A549 (cell line): ENCODE data around the gene PTPRE. TPM values are rescaled to one million over a fixed set of nuclear protein-coding genes. Genes with fewer than 3 reads are reported as not detected.
A peak's percentile ranks its signal among the peaks of the same experiment; 100 is the strongest.

Source experiments
- ATAC-seq, 2 experiments: fragments of 200-7000 bp in 1 of 2; fragments of >200 bp in 1 of 2; cut with Nextera tagmentation in 1 of 2; cut with Tn5 transposase in 1 of 2; 3 replicates each; pipeline versions ENCODE4 v1.8.0 to v1.9.1; 2018 to 2020; ENCODE audit warnings: mild to moderate bottlenecking in 1 of 2, moderate library complexity in 1 of 2
- CTCF ChIA-PET: fragments of 300-600 bp; sonication (Branson Sonifier 250); formaldehyde crosslinking; extraction: SDS; loops from one replicate; lab custom pipeline; 2021; ENCODE audit warnings: antibody characterized with exemption, inconsistent platforms; lab: Yijun Ruan, JAX
- POLR2A ChIA-PET: fragments of 350-600 bp; formaldehyde crosslinking; extraction: SDS; loops from one replicate; lab custom pipeline; 2021; ENCODE audit warnings: antibody characterized with exemption, inconsistent platforms; lab: Yijun Ruan, JAX
- DNase-seq, 2 experiments: peaks; one replicate each; pipeline versions ENCODE4 v3.0.0 to v3.0.0-alpha.2; 2011 to 2016; ENCODE audit warnings: low read depth in 1 of 2, low spot score in 1 of 2
- FAIRE-seq: peaks from 2 replicates; lab custom pipeline; 2011; peaks lifted over from hg19 to GRCh38; lab: Jason Lieb, UNC
- H3K27ac ChIP-seq, 2 experiments: fragments of >200 bp; sonication (Bioruptor Twin); formaldehyde crosslinking; 3 replicates each; pipeline ENCODE4 v1.5.1; 2016 to 2017
- H3K4me1 ChIP-seq: fragments of >200 bp; sonication (Bioruptor Twin); formaldehyde crosslinking; 3 replicates; pipeline ENCODE4 v1.6.1; 2016
- H3K4me2 ChIP-seq: fragments of >200 bp; sonication (Bioruptor Twin); formaldehyde crosslinking; 3 replicates; pipeline ENCODE4 v1.6.1; 2016
- H3K4me3 ChIP-seq: fragments of >200 bp; sonication (Bioruptor Twin); formaldehyde crosslinking; 3 replicates; pipeline ENCODE4 v1.5.1; 2016
- H3K9me3 ChIP-seq: fragments of >200 bp; sonication (Bioruptor Twin); formaldehyde crosslinking; 3 replicates; pipeline ENCODE4 v1.6.1; 2016
- BHLHE40 ChIP-seq: IDR thresholded peaks from 2 replicates; pipeline ENCODE4 v1.6.1; 2012; ENCODE audit warnings: low read depth, low read length, inconsistent platforms
- CBX8 ChIP-seq: fragments of 200-600 bp; sonication (generic); IDR thresholded peaks from 2 replicates; pipeline ENCODE4 v1.6.1; 2016
- CHD2 ChIP-seq: fragments of 150-350 bp; IDR thresholded peaks from 2 replicates; pipeline ENCODE4 v1.6.1; 2014; ENCODE audit warnings: low read length; ENCODE audit not compliant: partially characterized antibody
- E2F6 ChIP-seq: IDR thresholded peaks from 2 replicates; pipeline ENCODE4 v1.6.1; 2012; ENCODE audit warnings: low read depth, borderline replicate concordance
- EHF ChIP-seq: fragments of 250-450 bp; sonication (Bioruptor Pico); IDR thresholded peaks from 2 replicates; pipeline ENCODE4 v1.5.0; 2020; ENCODE audit warnings: mild to moderate bottlenecking
- EP300 ChIP-seq, 2 experiments: fragments of >200 bp; sonication (Bioruptor Twin); formaldehyde crosslinking; IDR thresholded peaks; 2 replicates in 1 of 2; 3 replicates in 1 of 2; pipeline ENCODE4 v1.6.1; 2016 to 2017
- ESRRA ChIP-seq: fragments of 150-350 bp; IDR thresholded peaks from 2 replicates; pipeline ENCODE4 v1.6.1; 2014; ENCODE audit warnings: mild to moderate bottlenecking, low read length, borderline replicate concordance
- HDAC2 ChIP-seq: fragments of 200-600 bp; sonication (generic); IDR thresholded peaks from 2 replicates; pipeline ENCODE4 v1.6.1; 2016
- HOXB13 ChIP-seq: fragments of 250-450 bp; sonication (Bioruptor Pico); IDR thresholded peaks from 2 replicates; pipeline ENCODE4 v1.5.0; 2020; ENCODE audit warnings: low read depth, mild to moderate bottlenecking, moderate library complexity
- JUNB ChIP-seq: fragments of >200 bp; sonication (Bioruptor Twin); formaldehyde crosslinking; IDR thresholded peaks from 2 replicates; pipeline ENCODE4 v1.6.1; 2016
- KDM1A ChIP-seq: fragments of 200-600 bp; sonication (generic); IDR thresholded peaks from 2 replicates; pipeline ENCODE4 v1.6.1; 2016; ENCODE audit warnings: low read depth, mild to moderate bottlenecking
- MAFK ChIP-seq: fragments of 450-650 bp; IDR thresholded peaks from 2 replicates; pipeline ENCODE4 v1.6.1; 2014; ENCODE audit not compliant: partially characterized antibody
- MAX ChIP-seq: IDR thresholded peaks from 2 replicates; pipeline ENCODE4 v1.6.1; 2012
- MYC ChIP-seq: IDR thresholded peaks from 2 replicates; pipeline ENCODE4 v1.6.1; 2012; ENCODE audit warnings: mild to moderate bottlenecking, inconsistent platforms, low read length, improper control_type of control experiment, borderline replicate concordance
- PHF8 ChIP-seq: fragments of 200-600 bp; sonication (generic); IDR thresholded peaks from 2 replicates; pipeline ENCODE4 v1.6.1; 2016; ENCODE audit warnings: low read depth, mild to moderate bottlenecking, antibody characterized with exemption, moderate library complexity, borderline replicate concordance
- POLR2AphosphoS2 ChIP-seq: conservative IDR thresholded peaks from 2 replicates; pipeline ENCODE4 v1.6.1; 2012; ENCODE audit warnings: low read length, improper control_type of control experiment, inconsistent platforms
- RAD21 ChIP-seq, 2 experiments: fragments of >200 bp in 1 of 2; sonication (Bioruptor Twin) in 1 of 2; formaldehyde crosslinking in 1 of 2; IDR thresholded peaks in 1 of 2; conservative IDR thresholded peaks in 1 of 2; 2 replicates in 1 of 2; 3 replicates in 1 of 2; pipeline ENCODE4 v1.6.1; 2012 to 2018; ENCODE audit warnings: inconsistent platforms in 1 of 2
- RCOR1 ChIP-seq: fragments of 150-350 bp; IDR thresholded peaks from 2 replicates; pipeline ENCODE4 v1.6.1; 2014; ENCODE audit warnings: antibody characterized with exemption, low read length, low read depth
- RFX5 ChIP-seq: fragments of 450-650 bp; IDR thresholded peaks from 2 replicates; pipeline ENCODE4 v1.7.1; 2014; ENCODE audit warnings: antibody characterized with exemption, mild to moderate bottlenecking, moderate library complexity
- SREBF2 ChIP-seq: fragments of 450-650 bp; IDR thresholded peaks from 2 replicates; pipeline ENCODE4 v1.6.1; 2014; ENCODE audit warnings: mild to moderate bottlenecking, moderate library complexity
- TP53 ChIP-seq: fragments of 250-450 bp; sonication (Bioruptor Pico); IDR thresholded peaks from 2 replicates; pipeline ENCODE4 v1.5.0; 2021; ENCODE audit warnings: mild to moderate bottlenecking, moderate library complexity
- USF2 ChIP-seq: fragments of 450-650 bp; IDR thresholded peaks from 2 replicates; pipeline ENCODE4 v1.6.1; 2014; ENCODE audit warnings: antibody characterized with exemption
- ZFP36 ChIP-seq: fragments of 450-650 bp; IDR thresholded peaks from 2 replicates; pipeline ENCODE4 v1.6.1; 2014; ENCODE audit warnings: borderline replicate concordance; ENCODE audit not compliant: partially characterized antibody
- ZSCAN20 ChIP-seq: fragments of 250-450 bp; sonication (Bioruptor Pico); IDR thresholded peaks from 2 replicates; pipeline ENCODE4 v1.8.0; 2022; ENCODE audit warnings: mild to moderate bottlenecking, moderate library complexity
- WGBS: methylation state at CpG from one replicate; pipeline ENCODE4 v1.1.6; 2017; ENCODE audit errors: missing lambda C conversion rate; 5-methylcytosine and 5-hydroxymethylcytosine counted together
- polyA plus RNA-seq, 4 experiments: library from polyadenylated mRNA; depleted of rRNA in 3 of 4; stranded (reverse); fragments of >200 nt; fragmentation: RNase III in 1 of 4; extraction: RNeasy Plus Mini Kit Qiagen cat#74134 plus additional on column Dnase treatment in 1 of 4; gene quantifications; 2 replicates in 3 of 4; 3 replicates in 1 of 4; pipeline ENCODE4 v1.2.3, GENCODE V29; 2011 to 2017

The PTPRE gene
- polyA plus RNA-seq, 2 of the 4 experiments (the other 2 are of a cell fraction) = 0.31 to 1.5 TPM

GRCh38 chr10:127892743-127893142 is 14.2 kb upstream of the PTPRE start, which contains the start of gene CLRN3:
Gene CLRN3 (minus strand): TSS chr10:127892941. CDS start chr10:127892784, 157 bp downstream.
- Histone ChIP-seq H3K4me1 (no peaks in the 10 kb centered on the region), H3K4me3 (no peak within 1 kb of the TSS), H3K27ac (no peak within 1 kb of the TSS), H3K4me2 (no peak within 1 kb of the TSS), H3K9me3 (peaks cover 5% of the 10 kb centered on the region; the same call in 2 of the 3 replicates)
- no peak for FAIRE-seq
- DNase-seq = no peak
- no peak for ATAC-seq
- ChIA-PET CTCF (interaction anchor here (1.4 to 4.8 kb wide), 2 partner anchors 13 to 39 kb away, joined by 3 to 26 read pairs; partner anchors contain the start of gene PTPRE), POLR2A (no interaction called here)
- TF ChIP-seq CHD2 = no peak
- no peak for TF ChIP-seq CBX8
- no peak for TF ChIP-seq ZSCAN20 (CRISPR knock-in tag)
- no peak for TF ChIP-seq MAX
- no peak for TF ChIP-seq RAD21 (conservative IDR thresholded peaks at IDR 0.05 in 1 of 2, IDR thresholded peaks at IDR 0.05 in 1 of 2)
- TF ChIP-seq BHLHE40 = no peak
- TF ChIP-seq HOXB13 = no peak
- TF ChIP-seq MAFK = no peak
- no peak for TF ChIP-seq E2F6
- TF ChIP-seq SREBF2 = no peak

GRCh38 chr10:127894146-127894545 is 12.8 kb upstream of the PTPRE start:
- no peaks in the 10 kb centered on the region for H3K4me1 ChIP-seq
- peaks cover 5% of the 10 kb centered on the region; the same call in 2 of the 3 replicates for H3K9me3 ChIP-seq
- ChIA-PET POLR2A (no interaction called here), CTCF (interaction anchor here (1.4 kb wide), 1 partner anchor 117 kb away, joined by 5 read pairs; no protein-coding TSS in a partner anchor)
- ATAC-seq (no peak), DNase-seq (no peak), FAIRE-seq (no peak)
- TF ChIP-seq ESRRA (no peak), MYC (no peak), USF2 (no peak), KDM1A (no peak), RCOR1 (no peak), ZSCAN20 (CRISPR knock-in tag) (no peak), PHF8 (no peak), JUNB (no peak), POLR2AphosphoS2 (no peak), RFX5 (no peak), EP300 (IDR thresholded peaks at IDR 0.05) (no peak), EHF (CRISPR knock-in tag) (no peak), ZFP36 (no peak)
- no peak overlapping the region for H3K27ac ChIP-seq
- H3K4me3 ChIP-seq = no peak overlapping the region
- 38% methylated on average over 1 of the region's 1 CpG for WGBS
- no peak overlapping the region for H3K4me2 ChIP-seq

- Histone ChIP-seq H3K4me1 (no peaks in the 10 kb centered on the region), H3K4me3 (no peak overlapping the region), H3K4me2 (no peak overlapping the region), H3K9me3 (peaks cover 5% of the 10 kb centered on the region; the same call in 2 of the 3 replicates), H3K27ac (no peak overlapping the region)
- POLR2A ChIA-PET = no interaction called here
- peak; percentile 27 for TF ChIP-seq MAFK
- TF ChIP-seq TP53 (CRISPR knock-in tag) = no peak
- TF ChIP-seq HDAC2 = no peak
- no peak for DNase-seq
- no peak for ATAC-seq
- FAIRE-seq = no peak
- CTCF ChIA-PET = no interaction called here
These were observed 10.3 kb upstream of the PTPRE start for GRCh38 chr10:127896590-127896989.
